ENCODE data around the gene SPARC.

The SPARC gene

DNA sequence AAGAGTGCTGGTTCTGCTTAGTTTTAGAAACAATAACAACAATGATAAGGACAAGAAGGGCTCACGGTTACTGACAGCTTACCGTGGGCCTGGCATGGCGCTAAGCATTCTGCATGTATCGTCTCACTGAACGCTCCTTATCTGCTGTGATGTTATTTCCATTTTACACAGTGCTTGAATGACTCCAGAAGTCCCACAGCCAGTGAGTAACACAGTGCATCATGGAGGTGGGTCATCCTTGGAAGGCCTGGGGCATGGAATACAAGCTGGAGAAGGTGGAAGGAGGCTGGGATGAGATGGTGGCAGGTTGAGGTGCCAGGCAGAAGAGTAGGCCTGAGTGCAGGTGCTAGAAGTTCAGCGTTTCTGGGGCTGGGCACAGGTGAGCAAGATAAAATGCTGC is 59.1 kb downstream of the SPARC start:
- TF ChIP-seq EGR1 (IDR thresholded peaks at IDR 0.05) (no peak), CEBPB (IDR thresholded peaks at IDR 0.05) (no peak), RAD21 (IDR thresholded peaks at IDR 0.05; ENCODE audit: low read depth) (no peak), EP300 (IDR thresholded peaks at IDR 0.05; ENCODE audit: borderline replicate concordance) (no peak), YY1 (IDR thresholded peaks at IDR 0.05; ENCODE audit: low read depth) (no peak), TAF1 (IDR thresholded peaks at IDR 0.05; ENCODE audit: low read depth) (no peak), CREB1 (IDR thresholded peaks at IDR 0.05; ENCODE audit: low read depth) (no peak)

- TF ChIP-seq EP300 (IDR thresholded peaks at IDR 0.05; ENCODE audit: borderline replicate concordance) = no peak
- no peak for TF ChIP-seq YY1 (IDR thresholded peaks at IDR 0.05; ENCODE audit: low read depth)
- TF ChIP-seq TAF1 (IDR thresholded peaks at IDR 0.05; ENCODE audit: low read depth) = no peak
- no peak for TF ChIP-seq TEAD4 (IDR thresholded peaks at IDR 0.05)
- TF ChIP-seq, protein P1, sequence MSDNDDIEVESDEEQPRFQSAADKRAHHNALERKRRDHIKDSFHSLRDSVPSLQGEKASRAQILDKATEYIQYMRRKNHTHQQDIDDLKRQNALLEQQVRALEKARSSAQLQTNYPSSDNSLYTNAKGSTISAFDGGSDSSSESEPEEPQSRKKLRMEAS (IDR thresholded peaks at IDR 0.05) = no peak
- TF ChIP-seq ZBTB7A (IDR thresholded peaks at IDR 0.05; ENCODE audit: low read depth) = no peak
- no peak for TF ChIP-seq RAD21 (IDR thresholded peaks at IDR 0.05; ENCODE audit: low read depth)
- no peak for TF ChIP-seq NFIC (IDR thresholded peaks at IDR 0.05)
- no peak for TF ChIP-seq CEBPB (IDR thresholded peaks at IDR 0.05)
- TF ChIP-seq CREB1 (IDR thresholded peaks at IDR 0.05; ENCODE audit: low read depth) = no peak
- TF ChIP-seq TCF12 (IDR thresholded peaks at IDR 0.05; ENCODE audit: low read depth) = no peak
- TF ChIP-seq EGR1 (IDR thresholded peaks at IDR 0.05) = no peak
- no peak for TF ChIP-seq FOXM1 (IDR thresholded peaks at IDR 0.05; ENCODE audit: borderline replicate concordance, low read depth)
- TF ChIP-seq, protein P2, sequence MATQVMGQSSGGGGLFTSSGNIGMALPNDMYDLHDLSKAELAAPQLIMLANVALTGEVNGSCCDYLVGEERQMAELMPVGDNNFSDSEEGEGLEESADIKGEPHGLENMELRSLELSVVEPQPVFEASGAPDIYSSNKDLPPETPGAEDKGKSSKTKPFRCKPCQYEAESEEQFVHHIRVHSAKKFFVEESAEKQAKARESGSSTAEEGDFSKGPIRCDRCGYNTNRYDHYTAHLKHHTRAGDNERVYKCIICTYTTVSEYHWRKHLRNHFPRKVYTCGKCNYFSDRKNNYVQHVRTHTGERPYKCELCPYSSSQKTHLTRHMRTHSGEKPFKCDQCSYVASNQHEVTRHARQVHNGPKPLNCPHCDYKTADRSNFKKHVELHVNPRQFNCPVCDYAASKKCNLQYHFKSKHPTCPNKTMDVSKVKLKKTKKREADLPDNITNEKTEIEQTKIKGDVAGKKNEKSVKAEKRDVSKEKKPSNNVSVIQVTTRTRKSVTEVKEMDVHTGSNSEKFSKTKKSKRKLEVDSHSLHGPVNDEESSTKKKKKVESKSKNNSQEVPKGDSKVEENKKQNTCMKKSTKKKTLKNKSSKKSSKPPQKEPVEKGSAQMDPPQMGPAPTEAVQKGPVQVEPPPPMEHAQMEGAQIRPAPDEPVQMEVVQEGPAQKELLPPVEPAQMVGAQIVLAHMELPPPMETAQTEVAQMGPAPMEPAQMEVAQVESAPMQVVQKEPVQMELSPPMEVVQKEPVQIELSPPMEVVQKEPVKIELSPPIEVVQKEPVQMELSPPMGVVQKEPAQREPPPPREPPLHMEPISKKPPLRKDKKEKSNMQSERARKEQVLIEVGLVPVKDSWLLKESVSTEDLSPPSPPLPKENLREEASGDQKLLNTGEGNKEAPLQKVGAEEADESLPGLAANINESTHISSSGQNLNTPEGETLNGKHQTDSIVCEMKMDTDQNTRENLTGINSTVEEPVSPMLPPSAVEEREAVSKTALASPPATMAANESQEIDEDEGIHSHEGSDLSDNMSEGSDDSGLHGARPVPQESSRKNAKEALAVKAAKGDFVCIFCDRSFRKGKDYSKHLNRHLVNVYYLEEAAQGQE (IDR thresholded peaks at IDR 0.05; ENCODE audit: low read depth) = no peak
- TF ChIP-seq USF1 (IDR thresholded peaks at IDR 0.05) = no peak
Observed at GRCh38 chr5:151625285-151625684, 61.4 kb downstream of the SPARC start.

DNA sequence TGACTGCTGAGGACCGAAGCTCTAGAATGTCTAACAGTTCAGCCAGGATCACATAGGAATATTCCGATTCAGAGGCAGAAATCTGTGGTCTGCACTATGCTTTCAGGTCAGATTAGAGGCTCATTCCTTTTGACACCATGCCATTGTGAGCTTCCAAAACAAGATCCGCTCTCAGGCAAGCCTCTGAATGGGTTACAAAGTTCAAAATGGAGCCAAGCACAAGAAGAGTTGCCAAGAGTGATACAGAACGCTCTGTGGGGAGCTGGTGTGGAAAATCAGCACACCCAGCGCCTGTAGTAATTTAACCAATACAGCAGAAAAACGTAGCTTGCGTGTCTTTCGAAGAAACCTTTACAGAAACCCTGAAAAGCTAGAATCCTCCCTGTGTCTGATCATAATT is 62.2 kb downstream of the SPARC start:
- TF ChIP-seq, protein P2 (IDR thresholded peaks at IDR 0.05; ENCODE audit: low read depth) = no peak
- TF ChIP-seq EGR1 (IDR thresholded peaks at IDR 0.05) (no peak), FOXM1 (IDR thresholded peaks at IDR 0.05; ENCODE audit: borderline replicate concordance, low read depth) (no peak), TAF1 (IDR thresholded peaks at IDR 0.05; ENCODE audit: low read depth) (no peak), YY1 (IDR thresholded peaks at IDR 0.05; ENCODE audit: low read depth) (no peak), CREB1 (IDR thresholded peaks at IDR 0.05; ENCODE audit: low read depth) (no peak), RAD21 (IDR thresholded peaks at IDR 0.05; ENCODE audit: low read depth) (no peak), CEBPB (IDR thresholded peaks at IDR 0.05) (no peak), ZBTB7A (IDR thresholded peaks at IDR 0.05; ENCODE audit: low read depth) (no peak), NFIC (IDR thresholded peaks at IDR 0.05) (no peak), TCF12 (IDR thresholded peaks at IDR 0.05; ENCODE audit: low read depth) (no peak), EP300 (IDR thresholded peaks at IDR 0.05; ENCODE audit: borderline replicate concordance) (no peak), USF1 (IDR thresholded peaks at IDR 0.05) (no peak), TEAD4 (IDR thresholded peaks at IDR 0.05) (no peak)
- TF ChIP-seq, protein P1 (IDR thresholded peaks at IDR 0.05) = no peak

DNA sequence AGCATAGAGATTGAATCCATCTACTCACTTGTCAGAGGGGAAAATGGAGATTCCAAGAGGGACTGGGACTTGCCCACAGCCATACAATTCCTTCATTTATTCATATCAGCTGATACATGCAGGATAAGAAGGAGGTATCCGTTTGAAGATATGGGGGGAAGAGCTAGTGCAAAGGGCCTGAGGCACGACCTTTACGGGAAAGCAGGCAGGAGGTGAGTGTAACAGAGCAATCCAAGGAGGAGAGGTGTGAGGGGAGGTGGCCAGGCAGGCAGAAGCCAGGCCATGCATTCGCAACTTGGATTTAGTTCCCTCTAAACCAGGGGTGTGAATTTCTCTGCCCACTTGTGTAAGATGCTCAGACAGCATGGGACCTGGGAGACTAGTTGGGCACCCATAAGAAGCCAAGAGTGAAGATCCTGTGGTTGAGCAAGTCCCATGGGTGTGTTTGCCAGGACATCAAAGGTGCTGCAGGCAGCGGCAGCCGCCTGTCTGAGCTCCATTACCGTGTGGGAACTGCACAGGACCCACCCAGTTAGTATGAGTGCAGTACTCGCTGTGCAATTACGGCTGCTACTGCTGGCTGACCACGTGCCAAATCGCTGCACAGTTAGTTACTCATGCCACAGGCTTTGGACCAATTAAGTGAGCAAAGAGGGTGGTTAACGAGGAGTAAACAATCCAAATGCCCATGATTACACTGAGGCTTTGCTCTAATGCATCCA is 64.2 kb downstream of the SPARC start:
- TF ChIP-seq USF1 (IDR thresholded peaks at IDR 0.05) = peak; percentile 72
- TF ChIP-seq, protein P1 (IDR thresholded peaks at IDR 0.05) = peak; percentile 75
- peak; percentile 20; the same call in 1 of the 2 replicates for TF ChIP-seq EP300 (IDR thresholded peaks at IDR 0.05; ENCODE audit: borderline replicate concordance)
- no peak for TF ChIP-seq EGR1 (IDR thresholded peaks at IDR 0.05)
- no peak for TF ChIP-seq TCF12 (IDR thresholded peaks at IDR 0.05; ENCODE audit: low read depth)

GRCh38 chr5:151620461-151620840 is 66.3 kb downstream of the SPARC start:
- TF ChIP-seq NFIC (IDR thresholded peaks at IDR 0.05) (no peak), CREB1 (IDR thresholded peaks at IDR 0.05; ENCODE audit: low read depth) (no peak), FOXM1 (IDR thresholded peaks at IDR 0.05; ENCODE audit: borderline replicate concordance, low read depth) (no peak)
- TF ChIP-seq, protein P2 (IDR thresholded peaks at IDR 0.05; ENCODE audit: low read depth) = no peak

Measured in Ishikawa (cell line).